Measurements from ENCODE around the gene PGA4. TPM values are rescaled to one million over a fixed set of nuclear protein-coding genes. Genes with fewer than 3 reads are reported as not detected.
A peak's percentile ranks its signal among the peaks of the same experiment; 100 is the strongest.
"Not testable (repeated sequence)": the region's sequence is repeated elsewhere in the genome, so short reads cannot be mapped to it uniquely, and the experiment has no call there.

The PGA4 gene
- total RNA-seq (2014; rRNA removed; shearing (Covaris generic); ENCODE audit: low replicate concordance): not detected in 2 replicates

DNA sequence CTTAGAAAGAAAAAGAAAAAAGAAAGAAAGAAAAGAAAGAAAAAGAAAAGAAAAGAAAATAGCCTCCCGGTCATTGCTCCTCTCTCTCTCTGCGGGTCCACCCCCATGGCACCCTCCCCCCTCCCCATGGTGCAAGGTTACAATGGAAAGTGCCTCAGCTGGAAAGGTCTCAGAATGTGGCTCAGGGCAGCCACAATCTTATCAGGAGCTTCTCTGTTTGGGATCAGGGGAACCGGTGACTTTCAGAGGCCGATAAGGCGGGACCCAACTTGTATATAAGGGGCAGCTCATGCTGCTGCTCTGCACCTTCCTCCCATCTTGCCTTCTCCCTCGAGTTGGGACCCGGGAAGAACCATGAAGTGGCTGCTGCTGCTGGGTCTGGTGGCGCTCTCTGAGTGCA is at the start of gene PGA4:
TSS of gene PGA4 (plus strand) at position 301 of the 400 bp plus-strand sequence. CDS start at position 355, 54 bp downstream.
- in situ Hi-C loops (cut with HindIII; ENCODE audit: low pct_unique_long_range_greater_than_20kb, low sequenced_read_pairs); DNase-seq (ENCODE audit: low read depth): not testable (repeated sequence)

DNA sequence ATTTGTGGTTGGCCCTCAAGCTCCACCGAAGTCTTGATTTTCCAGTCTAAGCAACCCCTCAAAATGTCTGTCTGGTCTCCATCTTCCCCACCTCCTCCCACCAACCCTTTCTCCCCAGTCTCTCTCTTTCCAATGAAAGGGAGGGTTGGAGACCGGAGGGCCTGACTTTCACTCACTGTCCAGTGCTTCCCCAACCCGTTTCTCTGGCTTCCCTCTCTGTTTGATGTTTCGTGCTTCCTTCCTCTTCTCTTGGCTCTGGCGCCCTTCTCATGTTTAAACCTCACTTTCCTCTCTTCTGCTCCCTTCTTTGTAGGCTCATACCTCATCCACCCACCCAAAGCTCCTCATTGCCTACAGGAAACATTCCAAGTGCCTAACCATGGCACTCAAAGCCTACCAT is 49.8 kb upstream of the PGA4 start:
- DNase-seq (ENCODE audit: low read depth): no peak
- in situ Hi-C loops (cut with HindIII; ENCODE audit: low pct_unique_long_range_greater_than_20kb, low sequenced_read_pairs): no loop called here

DNA sequence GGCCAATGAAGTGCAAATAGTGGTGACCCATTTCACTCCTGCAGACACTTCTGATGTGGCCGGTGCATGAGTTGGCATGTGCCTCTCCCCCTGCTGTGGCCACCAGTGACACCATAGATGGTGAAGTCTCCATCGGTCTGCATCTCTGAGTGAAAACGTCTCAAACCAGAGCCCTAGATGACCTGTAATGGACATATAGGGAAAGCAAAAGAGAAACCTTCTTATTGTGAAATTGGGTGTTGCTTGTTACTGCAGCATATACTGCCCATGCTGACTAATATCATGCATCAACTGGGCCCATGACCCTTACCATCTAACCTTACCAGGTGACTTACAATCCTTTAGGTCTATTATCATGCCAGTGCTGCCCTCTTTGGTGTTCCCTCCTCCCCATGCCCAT is 49.3 kb upstream of the PGA4 start:
- DNase-seq (ENCODE audit: low read depth): no peak
- in situ Hi-C loops (cut with HindIII; ENCODE audit: low pct_unique_long_range_greater_than_20kb, low sequenced_read_pairs): no loop called here

DNA sequence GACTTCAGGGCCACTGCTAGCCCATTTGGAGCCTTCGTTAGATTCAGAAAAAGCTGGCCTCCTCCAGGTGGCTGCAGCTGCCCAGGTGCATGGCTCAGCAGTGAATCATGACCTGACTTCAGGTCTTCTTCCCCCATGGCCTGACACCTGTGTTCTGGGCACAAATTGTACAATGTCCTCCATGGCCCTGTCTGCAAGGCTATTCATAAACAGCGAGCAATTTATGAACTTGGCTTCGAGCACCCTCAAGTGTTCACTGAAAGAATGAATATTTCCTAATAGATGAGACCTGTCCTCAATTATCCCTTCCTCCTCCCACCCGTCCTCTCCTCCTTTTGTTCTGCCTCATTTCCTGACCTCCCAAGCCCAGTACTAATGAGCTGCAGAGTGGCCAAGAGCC is 48.7 kb upstream of the PGA4 start:
- DNase-seq (ENCODE audit: low read depth): no peak
- in situ Hi-C loops (cut with HindIII; ENCODE audit: low pct_unique_long_range_greater_than_20kb, low sequenced_read_pairs): no loop called here

DNA sequence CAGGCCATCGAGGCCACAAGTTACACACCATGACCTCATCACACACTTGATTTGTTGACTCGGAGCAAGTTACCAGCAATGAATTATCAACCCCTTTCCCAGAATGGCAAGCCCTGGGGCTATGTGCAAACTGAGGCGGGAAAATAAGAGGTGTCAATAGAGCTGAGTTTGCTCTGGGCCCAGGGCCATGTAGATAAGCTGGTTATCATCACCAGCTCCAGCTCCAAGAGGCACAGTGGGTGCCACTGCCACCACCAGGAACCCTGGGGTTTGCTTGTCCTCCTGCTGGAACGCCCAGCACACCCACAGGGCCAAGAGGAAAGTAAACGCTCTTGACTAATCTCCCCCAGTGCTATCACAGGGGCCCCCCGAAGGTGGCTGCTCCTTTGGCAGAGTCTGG is 47.9 kb upstream of the PGA4 start:
- DNase-seq (ENCODE audit: low read depth): no peak
- in situ Hi-C loops (cut with HindIII; ENCODE audit: low pct_unique_long_range_greater_than_20kb, low sequenced_read_pairs): no loop called here

DNA sequence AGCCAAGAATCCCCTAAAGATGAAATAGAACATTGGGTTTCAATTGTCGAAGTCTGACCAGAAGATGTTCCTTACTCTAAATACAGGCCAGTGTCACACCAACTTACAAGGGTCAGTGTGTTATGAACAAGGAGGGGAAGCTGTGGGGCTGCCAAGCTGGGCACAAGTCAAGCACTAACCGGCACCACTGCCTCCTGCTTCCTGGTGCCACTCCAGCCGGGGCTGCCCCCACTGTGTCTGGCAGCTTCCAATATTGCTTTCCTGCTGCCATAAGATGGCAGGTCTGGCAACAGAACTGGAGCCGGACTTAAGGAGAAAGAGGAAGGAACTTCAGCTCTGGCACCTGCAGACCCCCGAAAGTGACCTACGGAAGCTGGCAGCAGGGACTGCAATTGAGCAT is 47.2 kb upstream of the PGA4 start:
- DNase-seq (ENCODE audit: low read depth): no peak
- in situ Hi-C loops (cut with HindIII; ENCODE audit: low pct_unique_long_range_greater_than_20kb, low sequenced_read_pairs): no loop called here

DNA sequence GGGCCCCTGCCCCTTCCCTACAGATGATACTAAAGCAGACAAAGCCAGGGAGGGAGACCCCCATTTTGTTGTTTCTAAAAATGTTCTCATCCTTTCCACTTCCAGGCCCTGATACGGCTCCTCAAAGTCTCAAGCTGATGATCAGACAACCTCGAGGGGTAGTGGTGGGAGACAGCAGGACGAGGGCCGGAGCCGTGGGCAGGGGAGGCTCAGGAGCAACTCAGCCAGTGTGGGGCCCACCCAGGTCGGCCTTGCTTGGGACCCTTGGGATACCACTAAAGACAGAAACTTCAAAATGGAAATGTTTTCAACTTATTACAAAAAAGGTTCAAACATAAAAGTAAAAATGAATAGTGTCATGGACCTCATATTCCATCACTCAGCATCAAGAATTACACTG is 45.7 kb upstream of the PGA4 start:
- in situ Hi-C loops (cut with HindIII; ENCODE audit: low pct_unique_long_range_greater_than_20kb, low sequenced_read_pairs): no loop called here
- no peak for DNase-seq (ENCODE audit: low read depth)

DNA sequence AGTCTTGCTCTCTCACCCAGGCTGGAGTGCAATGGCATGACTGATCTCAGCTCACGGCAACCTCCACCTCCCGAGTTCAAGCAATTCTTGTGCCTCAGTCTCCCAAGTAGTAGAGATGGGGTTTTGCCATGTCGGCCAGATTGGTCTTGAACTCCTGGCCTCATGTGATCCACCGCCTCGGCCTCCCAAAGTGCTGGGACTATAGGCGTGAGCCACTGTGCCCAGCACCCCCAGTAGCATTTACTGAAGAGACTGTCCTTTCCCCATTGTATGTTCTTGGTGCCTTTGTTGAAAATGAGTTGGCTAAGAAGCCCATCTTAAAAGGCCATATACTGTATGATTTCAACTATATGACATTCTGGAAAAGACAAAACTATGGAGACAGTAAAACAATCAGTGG is 41.9 kb upstream of the PGA4 start:
- DNase-seq (ENCODE audit: low read depth); in situ Hi-C loops (cut with HindIII; ENCODE audit: low pct_unique_long_range_greater_than_20kb, low sequenced_read_pairs): not testable (repeated sequence)

DNA sequence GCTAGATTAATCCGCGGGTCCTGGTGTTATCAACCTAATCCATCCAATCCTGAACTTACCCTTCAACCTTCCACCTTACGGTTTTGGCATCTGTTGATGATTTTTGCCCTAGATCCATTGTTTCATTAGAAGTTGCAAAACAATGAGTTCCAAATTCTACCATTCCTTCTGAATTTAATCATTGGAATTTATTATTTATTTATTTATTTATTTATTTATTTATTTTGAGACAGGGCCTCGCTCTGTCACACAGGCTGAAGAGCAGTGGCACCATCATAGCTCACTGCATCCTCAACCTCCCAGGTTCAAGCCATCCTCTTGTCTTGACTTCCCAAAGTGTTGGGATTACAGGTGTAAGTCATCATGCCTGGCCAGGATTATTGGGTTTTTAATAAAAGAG is 40.7 kb upstream of the PGA4 start:
- in situ Hi-C loops (cut with HindIII; ENCODE audit: low pct_unique_long_range_greater_than_20kb, low sequenced_read_pairs): no loop called here
- DNase-seq (ENCODE audit: low read depth): no peak

DNA sequence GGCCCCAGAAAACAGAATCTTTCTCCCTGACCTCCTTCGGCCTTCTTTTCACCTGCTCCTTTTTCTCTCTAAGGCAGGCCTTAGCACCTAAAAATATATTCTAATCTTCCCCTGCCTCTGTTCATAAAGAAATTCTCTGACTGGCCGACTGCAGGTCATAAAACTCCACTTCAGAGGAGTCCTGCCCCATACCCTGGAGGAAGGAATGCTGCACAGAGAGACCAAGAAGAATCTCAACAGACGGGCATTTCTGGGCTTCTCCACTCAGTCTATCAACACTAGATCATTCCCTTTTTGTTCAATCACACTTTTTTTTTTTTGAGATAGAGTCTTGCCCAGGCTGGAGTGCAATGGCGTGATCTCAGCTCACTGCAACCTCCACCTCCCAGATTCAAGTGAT is 38.5 kb upstream of the PGA4 start:
- in situ Hi-C loops (cut with HindIII; ENCODE audit: low pct_unique_long_range_greater_than_20kb, low sequenced_read_pairs): no loop called here
- no peak for DNase-seq (ENCODE audit: low read depth)

DNA sequence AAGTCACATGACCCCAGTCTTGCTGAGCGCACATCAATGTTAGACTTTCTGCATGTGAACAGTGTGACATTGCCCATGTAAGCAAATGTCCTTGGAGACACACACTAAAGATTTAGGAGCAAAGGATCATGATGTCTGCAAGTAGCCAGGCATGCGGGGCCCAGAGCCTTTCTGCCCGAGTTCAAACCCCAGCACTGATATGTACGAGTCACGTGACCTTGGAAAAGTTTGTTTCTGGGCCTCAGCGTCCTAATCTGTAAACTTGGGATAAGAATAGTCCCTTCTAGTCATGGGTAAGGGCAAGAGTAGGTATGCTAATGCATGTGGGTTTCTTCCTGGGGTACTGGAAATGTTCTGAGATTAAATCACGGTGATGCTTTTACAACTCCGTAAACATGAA is 35.6 kb upstream of the PGA4 start:
- DNase-seq (ENCODE audit: low read depth): no peak
- in situ Hi-C loops (cut with HindIII; ENCODE audit: low pct_unique_long_range_greater_than_20kb, low sequenced_read_pairs): no loop called here

DNA sequence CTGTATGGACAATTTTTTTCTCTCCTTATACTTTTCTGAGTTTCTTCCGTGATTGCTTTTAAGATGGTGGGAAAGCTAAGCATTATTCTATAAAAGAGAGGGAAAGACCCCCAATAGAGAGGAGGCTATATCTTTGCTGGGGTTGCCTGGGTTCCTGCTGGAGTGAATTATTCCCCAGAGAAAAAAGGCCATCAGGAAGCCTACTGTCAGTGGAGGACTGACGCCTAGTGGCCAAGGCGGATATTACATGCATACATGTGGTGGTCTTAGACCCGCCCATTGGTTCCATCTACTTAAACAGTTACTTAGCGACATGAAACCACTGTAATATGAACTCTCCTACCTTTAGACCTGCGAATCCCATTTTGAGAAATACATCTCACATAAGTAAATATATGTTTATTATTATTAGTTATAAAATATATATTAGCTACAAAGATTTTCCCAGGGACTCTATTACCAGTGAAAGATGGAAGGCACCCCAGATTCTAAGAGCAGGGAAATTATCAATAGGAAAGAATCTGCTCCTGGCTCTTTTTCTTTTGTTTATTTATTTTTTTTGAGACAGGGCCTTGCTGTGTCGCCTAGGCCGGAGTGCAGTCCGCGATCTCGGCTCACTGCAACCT is 34.5 kb upstream of the PGA4 start:
- in situ Hi-C loops (cut with HindIII; ENCODE audit: low pct_unique_long_range_greater_than_20kb, low sequenced_read_pairs): no loop called here
- peak; percentile 56 for DNase-seq (ENCODE audit: low read depth)

DNA sequence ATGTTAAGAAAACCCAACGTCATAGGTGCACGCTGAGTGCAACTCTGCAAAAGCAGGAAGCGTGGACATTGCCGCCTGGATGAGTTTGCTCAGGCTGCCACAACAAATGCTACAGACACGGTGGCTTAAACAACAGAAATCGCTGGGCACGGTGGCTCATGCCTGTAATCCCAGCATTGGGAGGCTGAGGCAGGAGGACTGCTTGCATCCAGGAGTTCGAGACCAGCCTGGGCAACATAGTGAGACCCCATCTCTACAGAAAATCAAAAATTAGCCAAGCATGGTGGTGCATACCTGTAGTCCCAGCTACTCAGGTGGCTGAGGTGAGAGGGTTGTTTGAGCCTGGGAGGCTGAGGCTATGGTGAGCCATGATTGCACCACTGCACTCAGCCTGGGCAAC is 32.2 kb upstream of the PGA4 start:
- no peak for DNase-seq (ENCODE audit: low read depth)
- in situ Hi-C loops (cut with HindIII; ENCODE audit: low pct_unique_long_range_greater_than_20kb, low sequenced_read_pairs): no loop called here

DNA sequence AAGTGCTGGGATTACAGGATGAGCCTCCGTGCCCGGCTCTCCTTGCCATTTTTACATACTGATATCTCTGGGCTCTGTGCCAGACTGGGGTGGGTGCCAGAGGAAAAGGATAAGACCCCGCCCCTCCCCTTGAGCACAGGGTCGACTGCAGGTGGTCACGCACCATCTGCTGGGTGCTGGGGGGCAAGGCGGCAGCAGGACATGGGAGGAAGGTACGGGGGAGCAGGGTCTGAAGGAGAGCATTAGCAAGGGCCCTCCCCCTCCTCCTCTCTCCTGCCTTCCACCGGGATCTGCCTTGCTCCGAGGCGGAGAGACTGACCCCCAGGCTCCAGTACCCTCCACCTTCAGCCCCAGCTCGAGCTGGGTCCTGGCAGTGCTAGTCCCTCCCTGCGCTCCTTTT is 28.6 kb upstream of the PGA4 start:
- in situ Hi-C loops (cut with HindIII; ENCODE audit: low pct_unique_long_range_greater_than_20kb, low sequenced_read_pairs): no loop called here
- DNase-seq (ENCODE audit: low read depth): no peak

DNA sequence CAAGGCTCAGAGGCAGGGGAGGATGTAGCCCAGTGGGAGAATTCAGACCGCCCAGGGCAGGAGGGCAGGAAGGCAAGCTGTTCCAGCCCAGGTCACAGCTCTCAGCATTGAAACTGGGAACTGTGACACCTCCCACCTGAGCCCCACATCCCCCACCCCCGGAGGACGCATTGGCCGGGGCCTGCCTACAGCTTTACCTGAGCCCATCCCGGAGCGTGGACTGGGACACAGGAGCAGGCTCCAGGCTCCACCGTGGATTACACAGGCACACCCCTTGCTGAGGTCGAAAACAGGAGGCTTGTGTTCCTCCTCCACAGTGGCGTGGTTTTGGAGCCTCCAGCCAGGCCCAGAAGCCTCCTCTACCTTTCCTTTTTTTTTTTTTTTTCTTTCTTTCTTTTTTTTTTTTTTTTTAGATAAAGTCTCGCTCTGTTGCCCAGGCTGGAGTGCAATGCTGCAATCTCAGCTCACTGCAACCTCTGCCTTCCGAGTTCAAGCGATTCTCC is 27.9 kb upstream of the PGA4 start:
- in situ Hi-C loops (cut with HindIII; ENCODE audit: low pct_unique_long_range_greater_than_20kb, low sequenced_read_pairs): no loop called here
- peak; percentile 15 for DNase-seq (ENCODE audit: low read depth)

DNA sequence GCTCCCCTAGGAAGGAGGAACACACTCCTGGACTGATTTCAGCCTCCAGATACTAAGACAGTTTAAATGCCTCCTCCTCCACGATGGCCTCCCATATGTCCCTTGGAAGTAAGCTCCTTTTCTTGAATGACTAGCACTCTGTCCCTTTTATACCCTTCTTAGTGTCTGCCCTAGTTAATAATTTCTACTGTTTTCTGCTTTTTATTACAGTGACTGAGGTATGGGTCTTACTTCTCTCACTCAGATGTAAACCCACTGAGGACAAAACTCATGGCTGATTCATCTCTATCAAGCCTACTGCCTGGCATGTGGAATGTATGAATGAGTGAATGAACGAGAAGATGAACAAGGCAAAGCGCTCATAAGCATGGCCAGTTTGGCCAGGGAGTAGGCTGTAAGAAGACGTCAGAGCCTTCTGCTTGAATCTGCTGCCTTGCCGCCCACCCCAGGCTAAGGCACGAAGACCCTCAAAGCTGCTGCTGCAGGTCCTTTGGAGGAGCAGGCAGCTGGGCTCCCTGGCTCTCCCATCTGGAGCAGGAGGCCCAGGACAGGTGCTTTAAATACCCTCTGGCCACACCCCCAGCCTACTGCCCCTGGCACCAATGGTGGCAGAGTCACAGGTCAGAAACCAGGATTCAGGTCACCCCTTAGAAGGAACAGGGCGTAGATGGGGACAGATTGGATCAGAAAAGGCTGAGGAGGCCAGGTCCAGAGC is 27.0 kb upstream of the PGA4 start:
- peak; percentile 25 for DNase-seq (ENCODE audit: low read depth)
- in situ Hi-C loops (cut with HindIII; ENCODE audit: low pct_unique_long_range_greater_than_20kb, low sequenced_read_pairs): no loop called here

DNA sequence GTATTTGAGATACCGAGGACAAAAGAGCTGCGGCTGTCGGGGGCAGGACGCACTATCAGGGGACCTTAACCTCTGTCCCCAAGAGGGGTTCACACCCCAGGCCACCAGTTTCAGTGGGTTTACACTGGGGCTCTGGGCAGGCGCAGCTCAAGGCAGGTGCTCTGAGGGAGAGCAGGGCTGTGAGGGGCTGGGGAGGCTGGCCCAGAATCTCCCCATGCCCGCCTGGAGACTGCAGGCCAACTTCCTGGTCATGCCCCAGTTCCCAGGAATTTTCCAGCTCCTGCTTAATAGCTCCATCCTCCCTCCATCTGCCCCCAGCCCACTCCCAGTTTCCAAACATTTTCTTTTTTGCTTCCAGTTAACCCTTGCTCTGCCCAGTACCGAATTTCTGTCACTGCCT is 26.4 kb upstream of the PGA4 start:
- in situ Hi-C loops (cut with HindIII; ENCODE audit: low pct_unique_long_range_greater_than_20kb, low sequenced_read_pairs): no loop called here

DNA sequence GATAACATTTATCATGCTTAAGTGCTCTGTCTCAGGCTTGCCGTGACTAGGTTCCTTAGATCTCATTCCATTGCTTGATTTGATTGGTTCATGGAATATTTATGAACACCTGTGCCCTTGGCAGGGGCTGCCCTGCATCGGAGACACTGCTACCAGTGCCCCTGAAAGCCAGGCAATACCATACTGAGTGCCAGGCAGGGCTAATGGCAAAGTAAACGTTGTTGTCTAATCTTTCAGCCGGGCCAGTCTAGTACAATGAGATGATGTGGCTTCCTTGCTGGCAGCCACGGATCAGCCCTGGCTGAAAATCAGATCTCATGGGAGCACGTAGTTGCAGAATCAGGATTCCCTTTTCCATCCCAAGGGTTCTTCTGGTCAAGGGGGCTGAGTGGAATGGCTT is 23.8 kb upstream of the PGA4 start:
- in situ Hi-C loops (cut with HindIII; ENCODE audit: low pct_unique_long_range_greater_than_20kb, low sequenced_read_pairs): no loop called here
- DNase-seq (ENCODE audit: low read depth): no peak

More for the DNA sequence above, 26.4 kb upstream of the PGA4 start:
- DNase-seq (ENCODE audit: low read depth): no peak

DNA sequence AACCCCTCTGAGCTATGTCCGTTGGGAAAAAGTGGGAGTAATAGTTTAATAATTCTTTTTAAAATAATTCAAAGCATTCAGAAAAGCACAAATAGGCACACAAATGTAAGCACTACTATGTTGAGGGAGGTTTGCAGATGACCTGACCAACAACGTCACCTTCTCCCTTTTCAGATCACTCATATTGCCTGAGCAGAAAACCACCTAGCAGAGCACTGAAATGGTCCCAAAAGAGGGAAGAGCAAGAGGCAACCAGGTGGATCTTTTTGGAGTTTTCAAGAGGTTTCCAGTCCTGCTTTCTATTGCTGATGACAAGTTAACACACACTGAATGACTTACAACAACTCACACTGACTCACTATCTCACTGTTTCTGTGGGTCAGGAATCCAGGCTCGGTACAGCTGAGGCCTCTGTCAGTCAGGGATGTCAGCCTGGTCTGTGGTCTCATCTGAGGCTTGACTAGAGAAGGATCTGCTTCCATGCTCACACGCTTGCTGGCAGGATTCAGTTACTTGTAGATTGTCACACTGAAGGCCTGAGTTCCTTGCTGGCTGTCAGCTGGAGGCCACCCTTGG is 23.1 kb upstream of the PGA4 start:
- DNase-seq (ENCODE audit: low read depth): no peak
- in situ Hi-C loops (cut with HindIII; ENCODE audit: low pct_unique_long_range_greater_than_20kb, low sequenced_read_pairs): no loop called here

DNA sequence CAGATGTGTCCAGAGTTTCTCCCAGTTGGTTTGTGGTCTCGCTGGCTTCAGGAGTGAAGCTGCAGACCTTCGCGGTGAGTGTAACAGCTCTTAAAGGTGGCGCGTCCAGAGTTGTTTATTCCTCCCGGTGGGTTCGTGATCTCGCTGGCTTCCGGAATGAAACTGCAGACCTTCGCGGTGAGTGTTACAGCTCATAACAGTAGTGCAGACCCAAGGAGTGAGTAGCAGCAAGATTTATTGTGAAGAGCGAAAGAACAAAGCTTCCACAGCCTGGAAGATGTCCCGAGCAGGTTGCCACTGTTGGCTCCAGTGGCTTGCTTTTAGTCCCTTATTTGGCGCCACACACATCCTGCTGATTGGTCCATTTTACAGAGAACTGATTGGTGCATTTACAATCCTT is 20.7 kb upstream of the PGA4 start:
- in situ Hi-C loops (cut with HindIII; ENCODE audit: low pct_unique_long_range_greater_than_20kb, low sequenced_read_pairs): no loop called here
- DNase-seq (ENCODE audit: low read depth): no peak
